GM23248 (cell line): ENCODE measurements around the gene RECQL5.

Experiments
- EZH2 ChIP-seq: fragments of 200-600 bp; sonication (generic); IDR thresholded peaks from 2 replicates; pipeline ENCODE4 v1.6.1; 2018; ENCODE audit warnings: antibody characterized with exemption, mild to moderate bottlenecking; ENCODE audit not compliant: insufficient read depth, poor library complexity, severe bottlenecking
- EZH2phosphoT487 ChIP-seq: fragments of 200-600 bp; sonication (generic); IDR thresholded peaks from 2 replicates; pipeline ENCODE4 v1.6.1; 2018; ENCODE audit warnings: antibody characterized with exemption, moderate library complexity, mild to moderate bottlenecking, low read depth; ENCODE audit not compliant: insufficient read depth

DNA sequence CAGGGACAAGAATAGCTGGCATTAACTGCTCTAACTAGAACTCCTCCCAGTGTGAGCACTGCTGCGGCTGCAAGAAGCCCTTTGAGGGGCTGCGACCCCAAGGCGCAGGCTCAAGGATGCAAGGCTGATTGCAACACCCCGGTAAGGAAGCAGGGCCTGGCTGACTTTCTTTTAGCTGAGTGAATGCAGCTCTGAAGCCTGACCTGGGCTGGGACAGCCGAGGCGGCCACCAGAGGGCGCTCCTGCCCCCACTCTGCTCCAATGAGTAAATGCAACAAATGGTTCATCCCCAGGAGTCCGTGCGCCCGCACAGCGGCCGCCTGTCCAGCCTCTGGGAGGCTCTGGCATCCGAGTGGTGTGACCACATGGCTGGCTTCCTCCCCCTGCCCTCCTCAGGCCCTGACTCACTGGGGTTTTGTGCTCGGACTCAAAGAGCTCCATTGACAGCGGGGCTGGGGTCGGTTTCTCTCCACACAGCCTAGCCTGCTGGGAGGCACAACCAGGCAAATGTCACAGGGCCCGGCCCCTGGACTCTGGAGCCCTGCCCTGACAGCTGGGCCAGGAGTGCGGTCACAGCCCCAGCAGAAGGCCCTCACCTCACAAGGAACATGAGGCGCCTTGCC is 34.0 kb downstream of the RECQL5 start, which contains the start of gene SMIM5:
- TF ChIP-seq EZH2phosphoT487 (no peak), EZH2 (no peak)
